DOHH2 (cell line): ENCODE results near the gene C10orf105.

Experiments
- H3F3A ChIP-seq: fragments of 200-600 bp; sonication (generic), shearing (Covaris generic); 2 replicates; pipeline ENCODE4 v1.6.0; 2016; ENCODE audit warnings: antibody characterized with exemption, mild to moderate bottlenecking; ENCODE audit not compliant: control insufficient read depth, insufficient read depth
- H3K27ac ChIP-seq: fragments of 200-600 bp; sonication (generic); 2 replicates; pipeline ENCODE4 v1.5.1; 2014; ENCODE audit warnings: low read depth, mild to moderate bottlenecking, low read length, moderate library complexity
- H3K27me3 ChIP-seq: fragments of 200-600 bp; sonication (generic); 2 replicates; pipeline ENCODE4 v1.6.1; 2014; ENCODE audit warnings: mild to moderate bottlenecking, low read length, mixed read lengths; ENCODE audit not compliant: control insufficient read depth
- H3K36me3 ChIP-seq: fragments of 200-600 bp; sonication (generic); 2 replicates; pipeline ENCODE4 v1.6.1; 2014; ENCODE audit warnings: mild to moderate bottlenecking, low read length, moderate library complexity, mixed read lengths; ENCODE audit not compliant: control insufficient read depth
- H3K4me1 ChIP-seq: fragments of 200-600 bp; sonication (generic); 2 replicates; pipeline ENCODE4 v1.6.1; 2014; ENCODE audit warnings: mild to moderate bottlenecking, low read length, mixed read lengths; ENCODE audit not compliant: control insufficient read depth
- H3K4me2 ChIP-seq: fragments of 200-600 bp; sonication (generic); 2 replicates; pipeline ENCODE4 v1.6.0; 2014; ENCODE audit warnings: mild to moderate bottlenecking, low read length, moderate library complexity
- H3K4me3 ChIP-seq: fragments of 200-600 bp; sonication (generic); 2 replicates; pipeline ENCODE4 v1.5.1; 2014; ENCODE audit warnings: mild to moderate bottlenecking, low read length, mixed read lengths
- H3K79me2 ChIP-seq: fragments of 200-600 bp; sonication (generic); 2 replicates; pipeline ENCODE4 v1.6.1; 2014; ENCODE audit warnings: mild to moderate bottlenecking, low read length, mixed read lengths; ENCODE audit not compliant: control insufficient read depth
- H3K9me2 ChIP-seq: fragments of 200-600 bp; sonication (generic); replicated peaks from 2 replicates; pipeline ENCODE4 v1.6.1; 2014; ENCODE audit warnings: mild to moderate bottlenecking, low read length, mixed read lengths; ENCODE audit not compliant: control insufficient read depth
- H3K9me3 ChIP-seq: fragments of 200-600 bp; sonication (generic); 2 replicates; pipeline ENCODE4 v1.6.1; 2014; ENCODE audit warnings: antibody characterized with exemption, low read length, mixed read lengths; ENCODE audit not compliant: control insufficient read depth, insufficient read depth
- H4K20me1 ChIP-seq: fragments of 200-600 bp; sonication (generic); 2 replicates; pipeline ENCODE4 v1.6.0; 2014; ENCODE audit warnings: low read depth, mild to moderate bottlenecking, antibody characterized with exemption, low read length, moderate library complexity; ENCODE audit not compliant: control insufficient read depth, insufficient read depth
- EZH2phosphoT487 ChIP-seq: fragments of 200-600 bp; sonication (generic); IDR thresholded peaks from 2 replicates; pipeline ENCODE4 v1.6.1; 2017; ENCODE audit warnings: borderline replicate concordance, mild to moderate bottlenecking, antibody characterized with exemption, low read length, moderate library complexity, mixed read lengths
- TF ChIP-seq, protein P1 (sequence below): fragments of 200-600 bp; sonication (generic); IDR thresholded peaks from one replicate; pipeline ENCODE4 v1.5.1; 2014; ENCODE audit warnings: antibody characterized with exemption, mild to moderate bottlenecking, low read depth, low read length; ENCODE audit not compliant: poor library complexity, severe bottlenecking

Gene C10orf105

DNA sequence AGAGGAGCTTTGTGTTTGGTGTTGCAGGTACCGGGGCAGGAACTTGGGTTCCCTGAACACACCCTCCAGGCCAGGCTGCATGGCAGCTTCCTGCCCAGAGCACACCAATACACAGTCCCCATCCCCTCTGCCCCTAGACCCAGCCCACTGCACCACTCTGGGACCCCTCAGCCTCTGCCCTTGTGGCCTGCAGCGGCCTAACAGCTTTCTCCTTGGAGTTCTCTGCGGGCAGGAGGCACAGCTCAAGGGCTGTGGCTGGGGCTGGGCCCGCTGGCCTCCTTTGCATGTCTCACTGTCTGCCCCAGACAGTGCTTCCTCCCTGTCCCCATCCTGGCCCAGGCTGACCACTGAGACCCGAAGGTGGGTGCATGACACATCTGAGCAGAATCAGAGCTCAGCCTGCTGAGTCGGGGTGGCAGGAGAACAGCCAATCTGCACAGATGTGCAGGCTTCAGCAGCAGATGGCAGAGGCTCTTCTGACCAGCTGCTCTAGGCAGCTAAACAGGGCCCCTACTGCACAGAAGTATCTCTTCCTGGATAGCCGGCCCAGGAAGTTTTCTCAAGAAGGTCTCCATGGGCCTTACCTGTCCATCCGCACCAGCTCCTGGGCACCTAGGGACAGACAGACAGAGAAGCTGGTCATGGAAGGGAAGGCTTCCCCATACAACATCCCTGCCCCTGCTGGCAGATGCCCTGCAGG, 33.0 kb upstream of the C10orf105 start:
- no peak overlapping the region for H3K4me2 ChIP-seq

DNA sequence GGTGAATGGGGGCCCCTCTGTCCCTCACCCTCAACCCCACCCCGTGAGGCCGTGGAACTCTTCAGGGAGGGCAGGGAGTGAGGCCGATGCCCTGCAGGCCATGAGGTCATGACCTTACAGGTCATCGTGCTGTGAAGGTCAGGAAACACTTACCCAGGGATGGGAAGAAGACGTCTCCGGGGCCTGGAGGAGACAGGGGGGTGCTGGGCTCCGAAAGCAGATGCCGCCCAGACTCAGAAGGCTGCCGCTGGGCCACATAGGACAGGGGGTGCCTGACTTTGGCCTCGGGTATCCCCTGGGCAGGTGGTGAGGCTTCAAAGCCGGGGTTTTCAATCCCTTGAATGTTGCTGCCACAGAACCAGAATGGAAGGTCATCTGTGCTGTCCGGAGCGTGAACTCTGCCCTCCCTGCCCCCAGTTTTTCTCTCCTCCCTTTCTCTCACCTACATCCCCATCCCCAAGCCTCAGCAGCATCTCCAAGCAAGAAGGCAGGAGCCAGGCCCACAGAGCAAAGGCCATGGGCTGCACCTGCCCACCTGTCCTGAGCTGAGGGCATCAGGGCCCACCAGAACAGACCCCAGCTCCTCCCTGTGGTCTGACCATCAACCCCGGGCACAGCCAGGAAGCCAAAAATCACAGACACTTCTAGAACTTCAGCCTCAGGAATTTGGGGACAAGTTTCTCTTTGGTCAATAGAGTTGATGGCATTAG, 32.1 kb upstream of the C10orf105 start:
- H3K4me2 ChIP-seq = no peak overlapping the region
- H4K20me1 ChIP-seq = 0 out of 2 replicates have a peak, but pooled peaks cover 3% of the 10 kb centered on the region
- H3F3A ChIP-seq = no peaks in the 10 kb centered on the region
- H3K4me3 ChIP-seq = no peak overlapping the region
- H3K27ac ChIP-seq = no peak overlapping the region
- TF ChIP-seq, protein P1, sequence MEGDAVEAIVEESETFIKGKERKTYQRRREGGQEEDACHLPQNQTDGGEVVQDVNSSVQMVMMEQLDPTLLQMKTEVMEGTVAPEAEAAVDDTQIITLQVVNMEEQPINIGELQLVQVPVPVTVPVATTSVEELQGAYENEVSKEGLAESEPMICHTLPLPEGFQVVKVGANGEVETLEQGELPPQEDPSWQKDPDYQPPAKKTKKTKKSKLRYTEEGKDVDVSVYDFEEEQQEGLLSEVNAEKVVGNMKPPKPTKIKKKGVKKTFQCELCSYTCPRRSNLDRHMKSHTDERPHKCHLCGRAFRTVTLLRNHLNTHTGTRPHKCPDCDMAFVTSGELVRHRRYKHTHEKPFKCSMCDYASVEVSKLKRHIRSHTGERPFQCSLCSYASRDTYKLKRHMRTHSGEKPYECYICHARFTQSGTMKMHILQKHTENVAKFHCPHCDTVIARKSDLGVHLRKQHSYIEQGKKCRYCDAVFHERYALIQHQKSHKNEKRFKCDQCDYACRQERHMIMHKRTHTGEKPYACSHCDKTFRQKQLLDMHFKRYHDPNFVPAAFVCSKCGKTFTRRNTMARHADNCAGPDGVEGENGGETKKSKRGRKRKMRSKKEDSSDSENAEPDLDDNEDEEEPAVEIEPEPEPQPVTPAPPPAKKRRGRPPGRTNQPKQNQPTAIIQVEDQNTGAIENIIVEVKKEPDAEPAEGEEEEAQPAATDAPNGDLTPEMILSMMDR = no peak
- no peak for TF ChIP-seq EZH2phosphoT487
- H3K36me3 ChIP-seq = no peaks in the 10 kb centered on the region
- H3K27me3 ChIP-seq = peaks cover 59% of the 10 kb centered on the region
- H3K79me2 ChIP-seq = no peaks in the 10 kb centered on the region
- H3K9me2 ChIP-seq = no peaks in the 10 kb centered on the region
- H3K4me1 ChIP-seq = peaks cover 21% of the 10 kb centered on the region
- H3K9me3 ChIP-seq = no peaks in the 10 kb centered on the region

More for the DNA sequence above, 33.0 kb upstream of the C10orf105 start:
- H3K4me3 ChIP-seq = no peak overlapping the region
- H3K79me2 ChIP-seq = no peaks in the 10 kb centered on the region
- 0 out of 2 replicates have a peak, but pooled peaks cover 3% of the 10 kb centered on the region for H4K20me1 ChIP-seq
- H3K27ac ChIP-seq = no peak overlapping the region
- H3F3A ChIP-seq = no peaks in the 10 kb centered on the region
- no peaks in the 10 kb centered on the region for H3K36me3 ChIP-seq
- H3K9me2 ChIP-seq = no peaks in the 10 kb centered on the region
- no peaks in the 10 kb centered on the region for H3K9me3 ChIP-seq
- peaks cover 68% of the 10 kb centered on the region for H3K27me3 ChIP-seq
- H3K4me1 ChIP-seq = peaks cover 19% of the 10 kb centered on the region
- TF ChIP-seq, protein P1 = no peak
- TF ChIP-seq EZH2phosphoT487 = no peak

DNA sequence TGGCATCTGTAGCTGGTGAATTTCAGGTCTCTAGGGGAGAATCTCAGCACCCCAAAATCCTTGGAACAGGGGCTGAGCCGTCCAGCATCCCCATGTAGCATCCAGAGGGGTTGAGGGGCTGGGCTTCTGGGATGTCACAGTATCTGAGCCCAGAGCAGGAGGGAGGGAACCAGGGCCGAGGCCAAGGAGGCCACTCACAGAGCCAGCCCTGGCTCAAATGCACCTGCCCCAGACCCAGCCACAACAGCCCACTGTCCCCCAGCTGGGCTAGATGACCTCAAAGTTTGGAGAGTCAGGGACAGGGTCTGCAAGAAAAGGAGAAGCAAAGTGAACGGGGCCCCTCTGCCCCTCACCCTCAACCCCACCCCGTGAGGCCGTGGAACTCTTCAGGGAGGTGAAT, 31.4 kb upstream of the C10orf105 start:
- Histone ChIP-seq H4K20me1 (0 out of 2 replicates have a peak, but pooled peaks cover 3% of the 10 kb centered on the region), H3F3A (no peaks in the 10 kb centered on the region), H3K27ac (no peak overlapping the region), H3K4me1 (peaks cover 21% of the 10 kb centered on the region), H3K4me3 (no peak overlapping the region), H3K4me2 (no peak overlapping the region), H3K27me3 (peaks cover 53% of the 10 kb centered on the region), H3K36me3 (no peaks in the 10 kb centered on the region), H3K9me3 (no peaks in the 10 kb centered on the region), H3K79me2 (no peaks in the 10 kb centered on the region), H3K9me2 (no peaks in the 10 kb centered on the region)
- TF ChIP-seq EZH2phosphoT487 = no peak
- TF ChIP-seq, protein P1 = no peak
